GM21367 (cell line): ENCODE data around the gene AARS2.

Experiments
- ATAC-seq: cut with Tn5 transposase; IDR thresholded peaks from one replicate; pipeline ENCODE4 v1.9.1; 2021; ENCODE audit not compliant: unreplicated experiment

The AARS2 gene

DNA sequence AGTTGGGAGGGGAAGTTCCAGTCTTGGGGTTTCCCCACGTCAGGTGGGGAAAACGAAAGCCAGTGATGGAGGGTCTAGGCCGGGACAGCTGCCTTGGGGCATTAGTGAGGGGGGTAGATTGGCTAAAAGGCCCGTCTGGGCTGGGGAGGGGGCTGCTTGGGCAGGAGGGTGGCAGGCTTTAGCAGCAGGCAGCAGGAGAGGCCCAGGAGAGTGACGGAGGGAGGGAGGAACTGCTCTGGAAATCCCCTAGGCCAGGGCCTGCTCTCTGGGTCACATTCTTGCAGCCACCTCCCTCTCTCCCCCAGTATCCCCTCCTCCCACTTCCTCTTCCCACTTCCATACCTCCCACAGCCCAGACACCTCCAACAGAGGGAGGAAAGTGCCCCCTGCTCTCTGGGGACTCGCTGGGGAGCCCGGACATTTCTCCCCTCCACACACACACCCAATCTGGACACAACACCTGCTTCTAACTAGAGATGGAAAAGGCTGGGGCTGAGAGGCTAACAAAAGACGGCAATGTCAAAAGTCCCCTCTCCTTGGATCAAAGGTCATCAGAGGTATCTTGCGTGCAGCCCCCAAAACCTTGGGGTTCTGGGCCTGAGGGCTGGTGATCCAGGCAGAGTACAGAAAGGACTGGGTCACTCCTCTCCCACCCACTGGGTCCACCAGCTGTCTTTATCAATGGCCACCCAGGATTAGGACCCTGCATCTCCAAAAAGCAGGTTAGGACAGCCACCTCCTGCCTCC, 49.6 kb downstream of the AARS2 start:
- no peak for ATAC-seq

DNA sequence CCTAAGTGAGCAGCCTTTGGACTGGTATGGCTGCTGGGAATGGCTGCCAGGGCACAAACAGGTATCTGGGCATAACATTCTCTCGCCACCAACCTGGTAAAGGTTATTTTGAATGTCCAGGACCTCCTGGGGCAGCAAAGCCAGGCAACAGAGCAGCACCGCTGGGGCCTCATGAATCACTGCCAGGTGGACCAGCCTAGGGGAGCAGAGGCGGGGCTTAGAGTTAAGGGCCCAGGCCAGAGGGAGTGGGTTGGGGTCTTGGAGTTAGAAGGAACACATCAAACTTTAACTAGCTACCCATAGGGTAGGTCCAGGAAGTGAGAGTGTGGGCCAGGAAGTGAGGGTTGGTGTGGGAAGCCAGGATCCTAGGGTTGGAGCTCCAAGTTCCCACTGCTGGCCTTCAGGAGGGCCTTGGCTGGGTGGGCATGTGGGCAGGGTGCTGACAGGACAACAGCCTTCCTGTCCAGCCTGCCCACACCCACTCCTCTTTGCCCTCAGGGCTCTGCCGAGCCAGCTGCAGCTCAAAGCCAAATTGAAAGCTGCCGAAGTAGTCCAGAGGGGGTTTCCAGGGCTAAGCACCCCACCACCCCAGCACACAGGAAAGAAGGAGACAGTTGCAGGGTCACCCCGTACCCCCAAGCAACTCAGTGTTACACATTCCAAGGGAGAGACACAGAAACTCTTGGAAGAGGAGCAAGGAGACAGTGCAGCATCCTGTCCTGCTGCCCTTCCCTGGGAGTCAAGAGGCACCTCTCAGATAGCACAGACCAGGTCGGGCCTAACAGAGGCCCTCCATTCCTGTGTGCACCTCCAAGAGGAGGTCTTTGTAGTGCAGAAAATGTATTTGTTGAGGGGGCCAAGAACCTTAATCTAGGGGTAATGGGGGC, 50.4 kb downstream of the AARS2 start:
- ATAC-seq: no peak

DNA sequence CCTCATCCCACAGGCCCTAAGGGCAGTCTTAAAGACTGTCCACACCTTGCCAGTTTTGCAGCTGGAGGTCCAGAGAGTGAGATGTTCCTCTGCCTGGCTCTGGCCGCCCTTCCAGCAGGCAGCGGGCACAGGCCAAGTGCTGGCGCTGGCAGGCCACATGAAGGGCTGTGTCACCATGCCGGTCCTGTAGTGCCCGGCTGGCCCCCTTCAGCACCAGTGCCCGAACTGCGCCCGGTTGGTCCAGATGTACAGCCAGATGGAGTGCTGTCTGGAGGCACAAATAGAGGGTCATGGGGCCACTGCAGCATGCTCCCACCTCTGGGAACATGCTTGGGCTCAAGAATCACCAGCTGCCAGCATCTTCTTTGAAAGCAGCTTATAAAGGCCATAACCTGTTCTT, 51.6 kb downstream of the AARS2 start:
- no peak for ATAC-seq

DNA sequence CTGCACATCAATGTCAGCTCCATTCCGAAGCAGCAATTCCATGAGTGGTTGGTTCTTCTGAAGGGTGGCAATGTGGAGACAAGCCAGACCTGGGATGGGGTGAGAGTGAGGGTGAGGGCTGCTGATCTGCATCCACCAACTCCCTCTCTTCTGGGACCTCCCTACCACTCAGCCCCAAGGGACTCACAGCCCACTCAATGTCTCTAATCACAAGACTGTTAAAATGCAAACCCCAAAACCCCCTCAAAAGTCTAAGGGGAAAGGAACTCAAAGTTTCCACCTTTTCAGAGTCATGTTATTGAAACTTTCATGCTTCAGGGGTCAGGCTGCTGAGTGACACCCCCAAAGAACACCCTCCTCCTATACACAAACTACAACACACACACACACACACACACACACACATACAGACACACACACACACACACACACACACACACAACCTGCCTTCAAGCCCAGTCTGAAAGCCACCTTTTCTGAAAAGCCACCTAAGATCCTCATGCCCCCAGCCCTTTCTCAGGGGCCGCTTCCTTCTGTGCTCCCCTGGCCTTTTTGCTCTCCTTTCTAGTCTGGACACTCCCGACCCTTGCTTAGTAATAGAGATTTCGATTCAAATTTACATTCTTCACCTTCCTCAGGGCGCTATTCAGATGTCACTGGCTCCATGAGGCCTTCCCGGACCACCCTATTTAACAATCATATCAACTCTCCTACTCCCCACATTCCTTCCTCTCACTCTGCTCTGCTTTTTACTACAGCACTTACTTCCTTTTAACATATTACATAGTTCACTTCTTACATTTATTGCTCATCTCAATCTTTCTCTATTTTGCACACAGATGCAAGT, 52.5 kb downstream of the AARS2 start:
- no peak for ATAC-seq

DNA sequence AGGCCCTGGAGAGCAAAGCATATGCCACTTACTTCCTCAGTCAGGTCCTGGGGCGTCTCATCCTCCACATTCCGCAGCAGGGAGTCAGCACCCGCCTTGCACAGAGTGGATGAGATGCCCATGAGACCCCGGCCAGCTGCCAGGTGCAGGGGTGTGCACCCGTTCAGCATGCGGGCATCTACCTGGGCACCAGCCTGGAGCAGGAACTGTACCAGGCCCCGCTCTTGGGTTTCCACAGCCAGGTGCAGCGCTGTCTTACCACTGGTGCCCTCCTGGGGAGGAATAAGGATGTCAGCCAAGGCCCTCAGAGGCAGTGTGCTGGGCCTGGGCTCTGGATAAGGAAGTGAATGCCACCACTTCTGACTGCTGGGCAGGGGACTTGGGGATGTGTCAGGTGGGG, 53.1 kb downstream of the AARS2 start:
- no peak for ATAC-seq

DNA sequence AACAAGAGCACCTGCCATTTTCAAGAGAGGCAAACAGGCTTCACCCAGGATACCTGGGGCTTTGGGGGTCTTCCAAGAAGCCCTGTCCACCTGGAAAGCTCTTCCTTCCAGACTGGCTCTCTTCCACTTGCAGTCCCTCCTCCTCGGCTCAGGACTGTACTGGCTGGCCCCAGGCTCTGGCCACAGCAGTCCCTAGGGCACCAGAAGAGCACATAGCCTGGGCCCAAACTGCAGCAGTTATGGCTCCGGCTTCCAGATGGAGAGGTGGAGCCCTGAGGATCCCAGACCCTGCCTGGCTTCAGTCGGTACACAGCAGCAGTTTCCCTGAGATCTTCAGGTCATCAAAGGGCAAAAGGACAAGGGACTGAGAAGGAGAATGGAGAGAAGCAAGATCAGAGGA, 54.2 kb downstream of the AARS2 start:
- no peak for ATAC-seq

DNA sequence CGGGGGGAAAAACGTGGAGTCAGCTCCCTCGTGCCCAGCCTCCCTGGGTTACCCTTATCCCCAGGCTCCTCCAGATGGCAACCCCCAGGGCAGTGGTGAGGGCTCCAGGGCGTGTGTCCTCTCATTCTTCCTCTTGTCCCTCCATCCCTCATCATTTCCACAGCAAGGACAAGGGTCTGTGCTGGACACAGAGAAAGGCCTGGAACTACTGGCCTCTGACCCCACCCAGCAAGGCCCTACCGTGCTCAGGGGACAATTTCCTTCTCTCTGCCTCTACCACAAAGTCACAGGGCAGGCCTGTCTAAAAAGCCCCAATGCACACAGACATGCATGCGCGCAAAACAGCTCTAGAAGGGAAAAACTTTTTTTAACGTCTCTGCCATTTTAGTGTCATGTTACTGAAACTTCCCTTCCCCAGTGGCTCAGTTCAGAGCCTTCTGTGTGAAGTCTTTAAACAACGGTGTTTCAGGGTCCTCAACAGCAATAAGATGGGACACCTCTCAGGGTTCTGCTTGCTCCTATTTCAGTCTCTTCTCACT, 54.8 kb downstream of the AARS2 start:
- no peak for ATAC-seq

DNA sequence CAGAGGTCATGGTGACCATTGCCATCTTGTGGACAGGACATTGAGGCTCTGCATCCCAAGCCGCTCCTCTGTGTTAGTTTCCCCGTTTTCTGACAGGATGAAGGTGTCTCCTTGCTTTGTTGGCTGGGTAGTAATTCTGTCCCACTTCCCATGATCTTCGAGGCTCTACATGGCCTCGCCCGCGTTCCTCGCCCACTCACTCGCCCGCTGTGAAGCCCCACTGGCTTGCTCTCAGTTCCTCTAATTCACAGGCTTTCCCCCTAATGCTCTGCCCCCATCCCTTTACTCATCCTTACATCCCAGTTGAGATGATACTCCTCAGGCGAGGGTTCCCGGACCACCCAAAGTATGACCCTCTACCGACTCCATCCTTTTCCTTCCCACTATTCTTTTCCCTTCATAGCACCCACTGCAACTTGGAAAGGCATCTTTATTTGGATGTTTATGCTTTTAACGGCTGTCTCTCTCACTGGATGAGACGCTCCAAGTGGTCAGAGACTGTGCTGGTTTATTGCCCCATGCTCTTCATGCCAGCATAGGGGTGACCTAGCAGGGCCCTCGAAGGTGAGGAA, 55.3 kb downstream of the AARS2 start:
- ATAC-seq: peak; percentile 1

DNA sequence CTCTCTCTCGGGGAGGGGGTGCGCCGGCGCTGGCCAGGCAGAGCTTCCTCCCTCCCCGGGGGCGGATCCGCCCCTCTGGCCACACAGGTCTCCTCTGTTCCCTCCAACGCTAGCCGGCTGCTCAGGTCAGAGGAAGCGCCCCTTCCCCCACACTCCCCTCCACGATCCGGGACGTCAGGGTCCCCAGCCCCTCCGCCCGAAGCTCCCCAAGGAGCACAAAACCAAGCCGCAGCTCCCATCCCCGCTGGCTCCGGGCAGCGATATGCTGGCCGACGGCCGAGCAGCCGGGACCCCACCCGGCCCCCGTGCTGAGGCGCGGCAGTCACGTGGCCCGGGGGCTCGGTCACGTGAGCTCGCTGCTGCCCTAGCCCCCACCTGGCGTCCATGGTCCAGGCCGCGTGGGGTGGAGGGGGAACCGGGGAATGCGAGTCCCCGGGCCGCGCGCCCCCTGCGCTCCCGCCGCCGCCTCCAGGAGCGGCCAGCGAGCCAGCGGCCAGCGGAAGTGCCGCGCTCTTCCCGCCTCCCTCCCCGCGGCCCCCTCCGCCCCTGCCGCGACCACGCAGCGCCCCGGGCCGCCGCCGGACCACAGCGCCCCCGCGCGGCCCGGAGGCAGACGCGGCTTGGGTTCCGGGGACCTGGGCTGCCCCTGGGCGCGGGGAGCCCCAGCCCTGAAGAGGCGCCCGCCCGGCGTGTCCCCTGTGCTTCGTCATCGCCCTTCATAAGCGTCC, 56.0 kb downstream of the AARS2 start, which contains the start of gene SLC35B2:
TSS of gene SLC35B2 (minus strand) at position 504 of the 728 bp plus-strand sequence. CDS start at position 386, 118 bp downstream.
- peak; percentile 35 for ATAC-seq

DNA sequence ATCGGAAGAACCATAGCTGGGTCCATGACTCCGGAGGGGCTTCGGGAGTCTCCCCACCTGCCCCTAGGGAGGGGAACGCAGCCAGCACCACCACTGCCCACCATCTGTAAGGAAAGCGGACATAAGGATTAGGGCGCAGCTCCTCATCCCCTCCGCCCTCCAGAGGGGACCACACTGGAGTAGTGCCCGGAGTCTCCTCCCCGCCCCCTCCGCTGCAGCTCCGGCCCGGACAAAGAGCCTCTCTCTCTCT, 56.4 kb downstream of the AARS2 start:
- no peak for ATAC-seq

DNA sequence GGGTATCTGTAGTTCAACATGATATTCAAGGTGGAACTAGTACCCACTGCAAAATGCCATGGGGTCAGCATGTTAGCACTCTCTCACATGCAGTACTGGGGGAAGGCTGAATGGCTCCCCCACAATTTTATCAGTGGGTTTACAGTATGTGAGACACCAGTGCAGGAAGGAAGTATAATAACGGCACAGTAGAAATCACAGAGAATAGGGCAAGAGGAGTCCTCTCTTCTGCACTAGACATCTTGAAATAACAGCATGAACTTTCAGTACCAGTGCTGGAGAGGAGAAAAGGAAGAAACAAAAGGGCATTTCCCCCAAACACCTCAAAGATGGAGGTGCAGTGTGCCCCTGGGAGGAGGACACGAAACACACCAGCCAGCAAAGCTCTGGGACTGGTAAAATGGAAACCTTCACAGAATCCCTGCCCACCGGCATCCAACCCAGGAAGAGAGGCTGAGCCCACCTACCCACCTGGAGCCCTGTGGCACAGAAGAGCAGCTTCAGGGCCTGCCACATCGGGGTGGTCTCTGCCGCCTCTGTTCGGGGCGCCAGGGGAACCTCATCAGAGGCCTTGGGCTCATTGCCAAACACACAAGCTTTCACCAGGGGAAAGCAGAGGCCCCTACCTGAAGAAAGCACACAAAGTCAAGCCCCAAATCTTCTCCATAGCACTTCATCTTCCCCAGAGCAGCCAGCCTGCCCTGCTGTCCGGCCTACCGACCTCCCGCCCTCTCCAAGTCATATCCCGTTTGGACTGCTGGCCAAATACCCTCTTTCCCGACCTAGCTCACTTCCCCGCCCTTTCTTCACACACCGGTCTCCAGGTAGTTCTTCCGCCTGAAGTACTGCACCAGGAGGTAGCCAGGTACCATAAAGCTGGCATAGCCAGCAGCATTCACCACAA, 57.0 kb downstream of the AARS2 start:
- ATAC-seq: no peak

DNA sequence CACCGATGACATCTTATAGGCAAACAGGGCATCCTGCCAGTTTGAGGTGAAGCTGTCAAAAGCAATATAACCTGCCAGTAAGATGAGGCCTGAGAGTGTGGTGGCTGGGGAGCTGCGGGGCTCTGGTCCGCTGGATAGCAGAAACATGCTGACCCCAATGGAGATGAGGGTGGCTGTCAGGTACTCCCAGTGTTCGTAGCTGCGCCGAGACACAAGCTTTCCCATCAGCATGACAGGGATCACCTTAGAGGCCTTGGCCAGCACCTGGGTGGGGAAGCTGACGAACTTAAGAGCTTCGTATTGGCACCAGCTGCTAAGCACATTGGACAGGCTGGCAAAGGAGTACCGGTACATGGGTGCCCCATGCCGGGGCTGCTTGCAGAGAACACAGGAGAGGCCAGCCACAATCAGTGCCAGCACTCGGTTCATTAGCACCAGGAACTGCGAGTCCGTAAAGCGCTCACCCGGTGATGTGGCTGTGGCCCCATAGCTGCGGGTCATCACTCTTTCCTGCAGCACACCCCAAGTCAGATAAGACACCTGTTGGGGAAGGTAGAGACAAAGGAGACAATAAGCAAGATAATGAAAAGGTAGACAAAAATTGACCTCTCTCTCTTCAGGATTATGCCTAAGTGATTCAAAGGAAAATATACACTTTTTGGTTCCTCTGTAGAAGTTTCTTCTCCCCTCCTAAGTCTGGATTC, 57.9 kb downstream of the AARS2 start:
- ATAC-seq: no peak

DNA sequence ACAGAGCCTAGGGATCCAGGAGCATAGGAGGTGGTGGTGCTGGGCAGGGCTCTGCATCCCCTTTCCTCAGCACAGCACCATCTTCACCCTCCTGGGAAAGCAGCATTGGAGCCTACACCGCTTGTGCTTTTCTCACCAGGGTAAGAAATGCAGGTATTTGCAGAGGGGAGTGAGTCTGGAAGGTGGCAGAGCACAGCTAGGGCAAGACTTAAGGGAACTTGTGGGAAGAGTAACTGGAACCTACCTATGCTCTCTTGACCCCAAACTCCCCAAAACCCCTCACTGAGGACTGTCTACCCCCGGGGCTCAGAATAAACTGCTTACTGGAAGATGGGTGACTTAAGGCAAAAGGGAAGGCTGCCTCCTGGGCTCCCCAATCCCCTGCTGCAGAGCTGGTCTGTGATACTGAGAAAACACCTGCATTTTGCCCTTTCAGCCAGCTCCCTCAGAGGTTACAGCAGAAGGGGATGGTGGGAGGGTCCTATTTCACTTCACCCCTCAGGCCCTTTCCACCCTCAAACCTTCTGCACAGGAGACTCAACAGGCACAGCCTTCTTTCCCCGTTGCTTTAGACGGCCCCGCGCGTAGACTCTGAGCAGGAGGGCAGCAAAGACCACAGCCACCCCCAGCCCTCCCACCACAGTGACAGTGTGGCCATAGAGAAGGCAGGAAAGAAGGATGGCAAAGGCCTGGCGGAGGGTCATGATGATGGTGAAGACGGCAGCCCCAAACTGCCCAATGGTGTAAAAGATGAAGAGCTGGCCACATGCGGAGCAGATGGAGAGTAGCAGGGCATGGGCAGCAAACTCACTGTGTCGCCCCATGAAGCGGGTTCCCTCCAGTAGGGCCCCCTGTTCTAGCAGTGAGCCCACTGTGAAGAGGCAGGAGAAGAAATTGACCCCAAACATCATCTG, 58.7 kb downstream of the AARS2 start:
- ATAC-seq: no peak

DNA sequence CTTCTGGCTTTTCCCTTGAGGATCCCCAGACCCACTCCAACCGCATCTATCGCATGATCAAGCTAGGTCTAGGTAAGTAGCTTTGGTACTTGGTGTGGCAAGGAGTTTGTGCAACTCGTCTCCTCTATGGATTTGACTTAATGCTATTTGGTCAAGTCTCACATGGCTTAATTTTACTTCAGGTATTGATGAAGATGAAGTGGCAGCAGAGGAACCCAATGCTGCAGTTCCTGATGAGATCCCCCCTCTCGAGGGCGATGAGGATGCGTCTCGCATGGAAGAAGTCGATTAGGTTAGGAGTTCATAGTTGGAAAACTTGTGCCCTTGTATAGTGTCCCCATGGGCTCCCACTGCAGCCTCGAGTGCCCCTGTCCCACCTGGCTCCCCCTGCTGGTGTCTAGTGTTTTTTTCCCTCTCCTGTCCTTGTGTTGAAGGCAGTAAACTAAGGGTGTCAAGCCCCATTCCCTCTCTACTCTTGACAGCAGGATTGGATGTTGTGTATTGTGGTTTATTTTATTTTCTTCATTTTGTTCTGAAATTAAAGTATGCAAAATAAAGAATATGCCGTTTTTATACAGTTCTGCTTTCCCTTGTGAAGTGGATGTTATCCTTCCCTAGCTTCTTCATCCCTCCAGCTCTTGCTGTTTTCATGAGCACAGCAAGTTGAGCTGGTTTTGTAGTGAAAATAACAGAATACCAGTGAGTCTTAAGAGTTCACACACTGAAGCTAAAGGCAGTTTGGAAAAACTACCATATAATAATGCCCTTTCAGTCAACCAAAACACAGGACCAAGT, 59.6 kb downstream of the AARS2 start:
- ATAC-seq: no peak

DNA sequence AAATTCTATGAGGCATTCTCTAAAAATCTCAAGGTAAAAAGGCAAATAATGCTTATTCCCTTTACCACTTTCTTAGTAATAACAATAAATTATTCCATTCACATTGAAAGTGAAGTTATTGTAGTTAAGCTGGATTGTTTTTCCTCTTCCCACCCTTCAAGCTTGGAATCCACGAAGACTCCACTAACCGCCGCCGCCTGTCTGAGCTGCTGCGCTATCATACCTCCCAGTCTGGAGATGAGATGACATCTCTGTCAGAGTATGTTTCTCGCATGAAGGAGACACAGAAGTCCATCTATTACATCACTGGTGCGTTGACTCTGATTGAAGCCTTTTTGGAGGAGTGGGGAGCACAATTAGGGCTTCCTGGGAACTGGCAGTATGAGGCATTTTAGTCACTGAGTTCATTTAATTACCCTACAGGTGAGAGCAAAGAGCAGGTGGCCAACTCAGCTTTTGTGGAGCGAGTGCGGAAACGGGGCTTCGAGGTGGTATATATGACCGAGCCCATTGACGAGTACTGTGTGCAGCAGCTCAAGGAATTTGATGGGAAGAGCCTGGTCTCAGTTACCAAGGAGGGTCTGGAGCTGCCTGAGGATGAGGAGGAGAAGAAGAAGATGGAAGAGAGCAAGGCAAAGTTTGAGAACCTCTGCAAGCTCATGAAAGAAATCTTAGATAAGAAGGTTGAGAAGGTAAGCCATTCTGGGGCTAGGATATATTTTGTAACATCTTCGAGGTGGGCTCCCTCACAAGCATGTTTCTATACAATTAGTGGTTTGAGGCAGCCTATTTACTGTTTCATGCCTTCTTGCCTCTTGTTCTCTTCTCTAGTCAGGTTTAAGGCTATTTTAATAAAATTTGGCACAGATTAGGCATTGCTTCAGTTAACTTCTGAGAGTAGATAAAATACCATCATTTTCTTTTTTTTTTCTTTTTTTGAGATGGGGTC, 61.3 kb downstream of the AARS2 start:
- ATAC-seq: no peak

DNA sequence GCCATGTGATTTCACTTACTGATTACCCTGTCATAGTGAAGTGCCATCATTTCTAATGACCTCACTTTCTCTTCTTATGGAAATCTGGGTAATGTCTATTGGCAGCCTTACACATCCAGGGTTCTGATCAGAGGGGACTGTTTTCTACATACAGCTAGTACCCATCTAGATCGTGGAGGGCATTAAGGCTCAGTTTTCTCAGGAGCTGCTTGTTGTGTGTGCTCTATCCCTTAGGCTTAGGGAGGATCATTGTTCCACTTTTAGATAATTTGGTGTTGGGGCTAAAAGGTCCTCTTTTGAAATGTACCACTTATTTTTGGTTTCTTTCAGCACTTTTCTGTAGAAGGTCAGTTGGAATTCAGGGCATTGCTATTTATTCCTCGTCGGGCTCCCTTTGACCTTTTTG, 62.4 kb downstream of the AARS2 start:
- ATAC-seq: no peak
